Left lung (tissue), 10 donors: ENCODE measurements around the gene HOXC5. TPM values are rescaled to one million over a fixed set of nuclear protein-coding genes. Genes with fewer than 3 reads are reported as not detected.
"Not testable (repeated sequence)": the region's sequence is repeated elsewhere in the genome, so short reads cannot be mapped to it uniquely, and the experiment has no call there.

Source experiments
- ATAC-seq: fragments of 200-7000 bp; cut with Tn5 transposase; one replicate; pipeline ENCODE4 v1.9.1; 2020; ENCODE audit warnings: moderate library complexity
- DNase-seq, 4 donors: peaks; one replicate each; pipeline ENCODE4 v3.0.0-alpha.2; 2013 to 2020
- H3K27ac ChIP-seq, 2 donors: fragments of 200-600 bp; sonication (generic) in 1 of 2; one replicate each; pipeline versions ENCODE4 v1.5.0 to v1.8.0; 2020 to 2021
- H3K27me3 ChIP-seq, 2 donors: fragments of 200-600 bp; sonication (generic) in 1 of 2; one replicate each; pipeline versions ENCODE4 v1.5.0 to v1.8.0; 2020 to 2021
- H3K36me3 ChIP-seq, 2 donors: fragments of 200-600 bp; sonication (generic) in 1 of 2; one replicate each; pipeline versions ENCODE4 v1.5.0 to v1.8.0; 2020 to 2021
- H3K4me1 ChIP-seq, 2 donors: fragments of 200-600 bp; one replicate each; pipeline ENCODE4 v1.8.0; 2021
- H3K4me3 ChIP-seq, 2 donors: fragments of 200-600 bp; sonication (generic) in 1 of 2; one replicate each; pipeline versions ENCODE4 v1.5.0 to v1.8.0; 2020 to 2021; ENCODE audit warnings: mild to moderate bottlenecking in 1 of 2
- H3K9me3 ChIP-seq, 2 donors: fragments of 200-600 bp; sonication (generic) in 1 of 2; one replicate each; pipeline versions ENCODE4 v1.5.0 to v1.8.0; 2020 to 2021
- CTCF ChIP-seq, 2 donors: fragments of 200-600 bp; sonication (generic) in 1 of 2; IDR thresholded peaks; one replicate each; pipeline versions ENCODE4 v1.5.0 to v1.8.0; 2021; ENCODE audit warnings: antibody characterized with exemption in 2 of 2
- intact Hi-C, 2 donors: fragments of 100-400 bp; cut with DNase I; formaldehyde crosslinking; loops; one replicate each; pipeline versions ENCODE4 v1.11.2 to v1.14.2; 2022
- polyA plus RNA-seq, 6 donors: library from polyadenylated mRNA; unstranded; fragments of 120-200 nt; gene quantifications; one replicate each; pipeline ENCODE4 v1.2.1, GENCODE V29; 2013; ENCODE audit not compliant: insufficient read length in 6 of 6
- total RNA-seq, 2 donors: library from RNA; stranded (reverse); fragmentation: NEBNext Ultra II Directional; extraction: Animal tissue kit (Norgen Biotek cat#: 25700); gene quantifications; one replicate each; pipeline ENCODE4 v1.2.1, GENCODE V29; 2021
- donor health status: DM: no; HTN: yes; CAD: no.
- donor health status: DM: no; HTN: no; CAD: no.

The HOXC5 gene
- total and polyA plus RNA-seq, 8 donors, result 0.11 to 0.38 (median 0.28) TPM

DNA sequence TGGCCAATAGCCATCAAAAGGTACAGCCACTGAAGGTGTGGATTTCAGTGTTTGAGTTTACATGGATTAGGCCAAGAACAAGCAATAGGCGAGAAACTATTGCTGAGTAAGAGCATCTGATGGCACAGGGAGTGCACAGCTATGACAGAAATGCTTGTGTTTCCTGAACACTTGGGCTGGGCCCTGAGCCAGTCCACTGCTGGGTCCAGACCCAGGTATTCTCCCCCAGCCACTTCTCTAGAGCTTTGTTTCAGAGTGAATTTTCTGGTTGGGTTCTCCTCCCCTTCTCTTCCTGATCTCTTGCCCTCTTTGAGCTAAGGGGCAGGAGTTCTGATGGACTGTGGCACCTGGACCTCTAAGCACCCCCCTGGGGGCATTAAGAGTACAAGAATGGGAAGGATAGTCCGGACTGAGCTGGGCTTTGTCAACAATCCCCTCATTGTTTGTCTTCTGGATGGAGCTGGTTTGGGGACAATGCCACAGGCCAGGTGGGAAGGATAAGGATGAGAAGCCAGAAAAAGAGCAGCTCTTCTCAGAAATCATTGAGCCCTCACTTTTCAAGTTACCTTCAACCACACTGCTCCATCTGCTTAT, 8.3 kb downstream of the HOXC5 start:
- no peaks in the 10 kb centered on the region for H3K36me3 ChIP-seq
- intact Hi-C loops, result no loop called here
- ATAC-seq (no peak), DNase-seq (no peak)
- H3K4me1 ChIP-seq, result no peaks in the 10 kb centered on the region
- H3K27me3 ChIP-seq, result peaks cover 54 to 98% of the 10 kb centered on the region in 2 donors
- TF ChIP-seq CTCF (IDR thresholded peaks at IDR 0.05), result no peak
- H3K4me3 ChIP-seq, result no peak overlapping the region
- H3K9me3 ChIP-seq, result no peaks in the 10 kb centered on the region
- H3K27ac ChIP-seq, result no peak overlapping the region

DNA sequence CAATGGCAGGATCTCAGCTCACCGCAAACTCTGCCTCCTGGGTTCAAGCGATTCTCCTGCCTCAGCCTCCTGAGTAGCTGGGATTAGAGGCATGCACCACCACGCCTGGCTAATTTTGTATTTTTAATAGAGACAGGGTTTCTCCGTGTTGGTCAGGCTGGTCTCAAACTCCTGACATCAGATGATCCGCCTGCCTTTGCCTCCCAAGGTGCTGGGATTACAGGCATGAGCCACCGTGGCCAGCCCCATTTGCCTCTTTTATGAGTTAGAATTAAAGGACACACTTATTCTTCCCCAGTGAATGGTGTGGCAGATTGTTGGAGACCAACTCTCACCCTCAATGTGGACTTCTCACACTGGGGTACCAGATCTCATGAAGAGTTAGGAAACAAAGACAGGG, 9.2 kb downstream of the HOXC5 start:
- DNase-seq, H3K9me3 ChIP-seq, H3K4me1 ChIP-seq, H3K4me3 ChIP-seq, H3K36me3 ChIP-seq, ATAC-seq, H3K27ac ChIP-seq, intact Hi-C loops: not testable (repeated sequence)
- H3K27me3 ChIP-seq, result peaks cover 55 to 98% of the 10 kb centered on the region in 2 donors

- Histone ChIP-seq H3K4me3 (no peak overlapping the region), H3K9me3 (no peaks in the 10 kb centered on the region), H3K4me1 (no peaks in the 10 kb centered on the region), H3K27ac (no peak overlapping the region), H3K27me3 (peaks cover 62 to 98% of the 10 kb centered on the region in 2 donors), H3K36me3 (no peaks in the 10 kb centered on the region)
- no peak for TF ChIP-seq CTCF (IDR thresholded peaks at IDR 0.05)
- no peak for ATAC-seq
- DNase-seq, result peak in 1 of 4 donors; percentile 55
- intact Hi-C loops, result no loop called here
These were observed 10.4 kb downstream of the HOXC5 start for GRCh38 chr12:54042970-54043853.

DNA sequence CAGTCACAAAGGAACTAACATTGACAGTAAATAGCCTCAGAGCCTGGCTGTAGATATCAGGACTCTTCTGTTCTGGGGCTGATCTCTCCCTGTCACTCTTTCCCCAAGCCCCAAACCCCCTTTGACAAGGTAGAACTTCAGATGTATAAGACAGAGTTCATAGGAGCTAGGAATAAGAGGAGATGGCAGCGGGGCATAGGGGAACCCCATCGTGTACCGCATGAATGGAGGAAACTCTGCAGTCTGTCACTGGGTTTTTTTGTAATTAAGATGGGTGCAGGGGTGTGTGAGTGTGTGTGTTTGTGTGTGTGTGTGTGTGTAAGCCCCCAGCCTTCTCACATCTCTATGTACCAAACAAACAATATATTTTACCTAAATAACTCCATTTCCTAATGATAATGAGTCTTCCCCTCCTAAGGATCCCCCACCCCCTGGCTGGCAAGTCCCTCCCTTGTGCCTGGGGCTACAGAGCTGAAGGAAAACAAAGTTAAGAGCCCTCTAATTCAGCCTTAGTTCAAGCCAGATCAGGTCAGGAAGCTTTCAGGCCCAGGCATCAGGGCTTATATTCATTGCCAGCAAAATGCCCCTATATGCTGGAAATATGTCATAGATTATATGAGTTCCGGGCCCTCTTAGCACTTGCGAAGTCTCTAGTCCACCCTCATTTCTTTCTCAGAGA, 11.7 kb downstream of the HOXC5 start:
- Histone ChIP-seq H3K4me3 (no peak overlapping the region), H3K27me3 (peaks cover 65 to 98% of the 10 kb centered on the region in 2 donors), H3K4me1 (no peaks in the 10 kb centered on the region), H3K27ac (no peak overlapping the region), H3K9me3 (no peaks in the 10 kb centered on the region), H3K36me3 (no peaks in the 10 kb centered on the region)
- no peak for TF ChIP-seq CTCF (IDR thresholded peaks at IDR 0.05)
- DNase-seq, result no peak
- intact Hi-C loops, result no loop called here
- no peak for ATAC-seq

GRCh38 chr12:54045401-54045800, 12.6 kb downstream of the HOXC5 start:
- no peak for DNase-seq
- H3K9me3 ChIP-seq, result no peaks in the 10 kb centered on the region
- TF ChIP-seq CTCF (IDR thresholded peaks at IDR 0.05), result no peak
- no peaks in the 10 kb centered on the region for H3K36me3 ChIP-seq
- H3K4me1 ChIP-seq, result no peaks in the 10 kb centered on the region
- intact Hi-C loops, result no loop called here
- no peak overlapping the region for H3K27ac ChIP-seq
- no peak overlapping the region for H3K4me3 ChIP-seq
- no peak for ATAC-seq
- peaks cover 65 to 98% of the 10 kb centered on the region in 2 donors for H3K27me3 ChIP-seq
